ENCODE results near the gene OTOA. TPM values are rescaled to one million over a fixed set of nuclear protein-coding genes. Genes with fewer than 3 reads are reported as not detected.

OTOA gene
- 0.09 TPM in 1 of 2 replicates, not detected in the other for total RNA-seq

DNA sequence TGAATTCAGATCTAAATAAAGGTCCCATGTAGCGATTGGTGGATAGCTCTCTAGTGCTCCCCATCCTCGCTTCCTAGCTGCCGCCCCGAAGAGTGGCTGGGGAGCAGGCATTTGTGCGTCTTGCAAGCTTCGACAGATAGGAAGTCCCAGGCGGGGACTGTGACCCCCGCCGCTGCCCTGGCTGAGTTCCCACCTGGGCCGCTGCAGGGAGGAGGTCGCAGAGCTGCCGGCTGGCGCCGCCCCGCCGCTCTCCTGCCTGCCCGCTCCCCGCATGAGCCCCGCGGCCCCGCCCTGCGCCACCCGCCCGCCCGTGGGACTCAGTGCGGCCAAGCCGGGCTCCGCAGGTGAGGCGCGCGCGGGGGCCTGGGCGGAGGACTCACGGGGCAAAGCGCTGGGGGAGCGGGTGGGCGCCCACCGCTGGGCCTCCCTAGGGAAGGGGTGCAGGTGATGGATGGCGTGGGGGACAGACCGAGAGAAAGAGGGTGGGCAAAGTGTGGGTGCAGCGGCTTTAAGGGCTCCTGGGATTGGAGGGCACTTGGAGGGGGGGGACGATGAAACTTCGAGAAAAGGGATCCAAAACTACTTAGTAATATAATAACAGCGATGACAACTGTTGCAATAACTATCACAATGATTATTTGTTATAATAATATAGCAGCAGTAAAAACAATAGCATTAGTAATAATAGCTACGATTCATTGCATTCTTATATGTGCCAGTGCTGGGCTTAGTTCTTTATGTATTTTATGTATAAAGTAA lies at the start of gene OTOA:
Gene OTOA, plus strand, starts transcription at position 80 of the 759 bp plus-strand sequence. CDS start 14,547 bp downstream, outside the sequence.

GRCh38 chr16:21652453-21652852 lies 11.3 kb upstream of the OTOA start, which contains the start of gene IGSF6:
Gene IGSF6 (minus strand): TSS chr16:21652608. CDS start chr16:21652598, 10 bp downstream.

Other genes with a start within 250 kb of the OTOA start
- gene METTL9, start 64.4 kb upstream of the OTOA start, total RNA-seq: 177 and 203 TPM in 2 replicates
- not detected in 2 replicates for gene IGSF6, start 11.4 kb upstream of the OTOA start, total RNA-seq
- 22.9 and 37.3 TPM in 2 replicates for gene NPIPB4, start 193.8 kb downstream of the OTOA start, total RNA-seq